Measurements from ENCODE around the gene KXD1. TPM values are rescaled to one million over a fixed set of nuclear protein-coding genes. Genes with fewer than 3 reads are reported as not detected.

KXD1 gene
- total RNA-seq, 1 experiment from 2014 or later = 126 TPM

DNA sequence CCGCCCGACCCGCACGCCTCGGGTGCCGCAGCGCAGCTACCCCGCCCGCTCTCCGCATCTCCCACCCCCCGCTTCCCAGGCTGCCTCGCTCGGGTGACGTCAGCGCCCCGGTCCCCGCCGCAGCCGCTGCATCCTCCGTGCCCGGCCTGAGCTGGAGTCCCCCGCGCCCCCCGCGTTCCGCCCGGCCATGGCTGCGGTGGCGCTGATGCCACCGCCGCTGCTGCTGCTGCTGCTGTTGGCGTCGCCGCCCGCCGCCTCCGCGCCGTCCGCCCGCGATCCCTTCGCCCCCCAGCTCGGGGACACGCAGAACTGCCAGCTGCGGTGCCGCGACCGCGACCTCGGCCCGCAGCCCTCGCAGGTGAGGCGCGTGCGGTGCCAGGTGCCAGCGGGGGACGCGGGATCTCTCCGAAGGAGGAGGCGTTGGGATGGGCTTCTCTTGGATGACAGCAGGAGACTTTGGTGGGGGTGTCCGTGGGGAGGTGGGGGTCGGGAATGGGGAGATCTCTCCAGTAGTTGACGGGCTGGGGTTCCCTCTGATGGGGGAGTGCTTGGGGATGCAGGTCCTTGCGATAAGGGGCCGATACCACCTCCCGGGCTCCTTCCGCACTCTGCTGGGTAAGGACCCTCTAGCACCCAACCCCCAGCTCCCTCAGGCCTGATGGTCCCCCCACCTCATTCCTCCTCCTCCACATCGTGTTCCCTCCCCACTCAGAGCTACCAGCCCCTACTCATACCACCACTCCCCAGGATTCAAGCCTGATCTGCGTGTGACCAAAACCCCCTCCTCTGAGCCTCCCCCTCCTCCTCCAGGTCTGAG lies 55.3 kb downstream of the KXD1 start, which contains the start of gene TMEM59L:
TMEM59L (plus strand) TSS at position 99 of the 817 bp plus-strand sequence; CDS start at position 188, 89 bp downstream.
- DNase-seq (ENCODE audit: low spot score) = no peak

DNA sequence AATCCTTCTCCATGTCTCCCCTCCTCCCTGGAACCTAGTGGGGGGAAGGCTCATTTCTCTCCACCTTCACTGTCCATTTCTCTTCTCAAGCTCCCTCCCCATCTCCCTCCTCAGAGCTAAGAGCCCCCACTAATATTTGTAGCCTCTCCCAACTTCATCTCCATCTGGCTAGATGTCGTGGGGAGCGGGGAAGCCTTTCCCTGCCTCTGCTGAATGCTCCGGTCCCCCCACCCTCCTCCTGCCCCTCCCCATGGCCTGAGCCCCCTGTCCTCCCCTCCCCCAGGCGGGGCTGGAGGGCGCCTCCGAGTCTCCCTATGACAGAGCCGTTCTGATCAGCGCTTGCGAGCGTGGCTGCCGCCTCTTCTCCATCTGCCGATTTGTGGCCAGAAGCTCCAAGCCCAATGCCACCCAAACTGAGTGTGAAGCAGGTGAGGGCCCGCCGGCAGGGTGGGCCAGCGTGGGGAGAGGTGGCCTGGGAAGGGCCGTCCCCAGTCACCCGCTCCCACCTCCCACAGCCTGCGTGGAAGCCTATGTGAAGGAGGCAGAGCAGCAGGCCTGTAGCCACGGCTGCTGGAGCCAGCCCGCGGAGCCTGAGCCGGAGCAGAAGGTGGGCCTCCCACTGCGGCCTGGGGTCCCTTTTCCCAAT lies 56.0 kb downstream of the KXD1 start:
- no peak for DNase-seq (ENCODE audit: low spot score)

DNA sequence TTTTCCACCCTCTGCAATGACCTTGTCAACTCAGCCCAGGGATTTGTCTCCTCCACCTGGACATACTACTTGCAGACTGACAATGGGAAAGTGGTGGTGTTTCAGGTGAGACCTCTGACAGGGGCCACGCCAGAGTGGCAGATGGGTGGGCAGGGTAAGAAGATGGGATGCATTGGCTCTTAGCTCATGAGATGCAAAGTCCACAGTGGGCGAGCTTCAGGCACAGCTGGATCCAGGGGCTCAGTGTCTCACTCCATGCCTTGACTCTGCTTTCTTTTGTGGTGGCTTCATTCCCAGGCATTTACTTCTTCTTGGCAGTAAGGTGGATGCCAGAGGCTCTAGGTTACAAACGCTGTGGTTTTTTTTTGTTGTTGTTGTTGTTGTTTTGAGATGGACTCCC lies 58.4 kb downstream of the KXD1 start:
- DNase-seq (ENCODE audit: low spot score) = no peak

DNA sequence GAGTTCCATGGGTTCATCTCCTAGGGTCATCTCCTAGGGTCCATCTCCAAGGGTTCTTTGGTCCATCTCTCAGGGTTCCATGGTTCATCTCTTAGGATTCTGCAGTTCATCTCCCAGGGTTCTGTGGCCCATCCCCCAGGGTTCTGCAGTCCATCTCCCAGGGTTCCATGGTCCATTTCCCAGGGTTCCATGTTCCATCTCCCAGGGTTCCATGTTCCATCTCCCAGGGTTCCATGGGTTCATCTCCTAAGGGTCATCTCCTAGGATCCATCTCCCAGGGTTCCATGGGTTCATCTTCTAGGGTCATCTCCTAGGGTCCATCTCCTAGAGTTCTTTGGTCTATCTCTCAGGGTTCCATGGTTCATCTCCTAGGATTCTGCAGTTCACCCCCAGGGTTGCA lies 59.9 kb downstream of the KXD1 start:
- no peak for DNase-seq (ENCODE audit: low spot score)

DNA sequence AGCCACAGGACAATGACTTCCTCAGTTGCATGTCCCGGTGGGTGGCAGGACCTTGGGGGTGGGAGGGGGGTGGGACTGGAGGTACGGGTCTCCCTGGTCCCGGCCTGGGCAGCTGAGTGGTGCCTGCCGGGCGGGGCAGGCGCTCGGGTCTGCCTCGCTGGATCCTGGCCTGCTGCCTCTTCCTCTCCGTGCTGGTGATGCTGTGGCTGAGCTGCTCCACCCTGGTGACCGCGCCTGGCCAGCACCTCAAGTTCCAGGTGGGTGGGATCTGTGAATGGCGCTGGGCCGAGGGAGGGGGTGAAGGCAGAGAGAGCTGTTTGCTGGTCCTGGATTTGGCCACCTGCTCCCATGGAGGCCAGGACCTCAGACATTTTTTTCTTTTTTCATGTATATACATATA lies 60.6 kb downstream of the KXD1 start:
- no peak for DNase-seq (ENCODE audit: low spot score)

Other genes starting within 250 kb of the KXD1 start
- gene LSM4, start 234.8 kb upstream of the KXD1 start, total RNA-seq (2014; rRNA removed; shearing (Covaris generic)) = 733 and 750 TPM in 2 replicates
- gene PGPEP1, start 217.3 kb upstream of the KXD1 start, total RNA-seq (2014; rRNA removed; shearing (Covaris generic)) = 13.6 and 18.9 TPM in 2 replicates
- gene GDF15, start 171.7 kb upstream of the KXD1 start, total RNA-seq (2014; rRNA removed; shearing (Covaris generic)) = 529 and 584 TPM in 2 replicates
- not detected in 2 replicates for gene LRRC25, start 160.2 kb upstream of the KXD1 start, total RNA-seq (2014; rRNA removed; shearing (Covaris generic))
- 78.0 and 87.1 TPM in 2 replicates for gene SSBP4, start 138.5 kb upstream of the KXD1 start, total RNA-seq (2014; rRNA removed; shearing (Covaris generic))
- 5.3 and 14.9 TPM in 2 replicates for gene ISYNA1, start 119.7 kb upstream of the KXD1 start, total RNA-seq (2014; rRNA removed; shearing (Covaris generic))
- 16.0 and 20.7 TPM in 2 replicates for gene ELL, start 35.8 kb upstream of the KXD1 start, total RNA-seq (2014; rRNA removed; shearing (Covaris generic))
- gene FKBP8, start 14.3 kb upstream of the KXD1 start, total RNA-seq (2014; rRNA removed; shearing (Covaris generic)) = 257 and 277 TPM in 2 replicates
- gene UBA52, start 14.0 kb downstream of the KXD1 start, total RNA-seq (2014; rRNA removed; shearing (Covaris generic)) = 660 TPM in 2 replicates
- 125 and 132 TPM in 2 replicates for gene REX1BD, start 30.9 kb downstream of the KXD1 start, total RNA-seq (2014; rRNA removed; shearing (Covaris generic))
- gene CRLF1, start 48.9 kb downstream of the KXD1 start, total RNA-seq (2014; rRNA removed; shearing (Covaris generic)) = 0.16 TPM in 1 of 2 replicates, not detected in the other
- 0.10 TPM in 1 of 2 replicates, not detected in the other for gene TMEM59L, start 55.0 kb downstream of the KXD1 start, total RNA-seq (2014; rRNA removed; shearing (Covaris generic))
- gene KLHL26, start 79.2 kb downstream of the KXD1 start, total RNA-seq (2014; rRNA removed; shearing (Covaris generic)) = 4.5 and 5.9 TPM in 2 replicates
- 4.1 and 4.7 TPM in 2 replicates for gene CRTC1, start 125.8 kb downstream of the KXD1 start, total RNA-seq (2014; rRNA removed; shearing (Covaris generic))
- not detected in 2 replicates for gene COMP, start 233.4 kb downstream of the KXD1 start, total RNA-seq (2014; rRNA removed; shearing (Covaris generic))

Data from HT-29 (cell line).